HepG2 (cell line): Measurements from ENCODE around the gene SCAANT1.

Experiments used
- CENPX ChIP-seq: sonication (generic); formaldehyde crosslinking; IDR thresholded peaks from 2 replicates; pipeline ENCODE4 v1.9.0; 2021; ENCODE audit warnings: mild to moderate bottlenecking, missing genetic modification reagents, moderate library complexity
- EZH2 ChIP-seq: conservative IDR thresholded peaks from 2 replicates; pipeline ENCODE4 v1.6.1; 2012; ENCODE audit warnings: mild to moderate bottlenecking, low read depth, low read length, moderate library complexity
- FOXA3 ChIP-seq: IDR thresholded peaks from 2 replicates; pipeline ENCODE4 v1.6.1; 2016; ENCODE audit warnings: missing genetic modification reagents, missing compliant biosample characterization
- NFYB ChIP-seq: sonication (generic); formaldehyde crosslinking; IDR thresholded peaks from 2 replicates; pipeline ENCODE4 v1.4.0; 2020; ENCODE audit warnings: missing genetic modification reagents
- ONECUT2 ChIP-seq: sonication (generic); formaldehyde crosslinking; IDR thresholded peaks from 2 replicates; pipeline ENCODE4 v1.4.0; 2020; ENCODE audit warnings: missing genetic modification reagents
- SRF ChIP-seq: IDR thresholded peaks from 2 replicates; pipeline ENCODE4 v1.6.1; 2011; ENCODE audit warnings: mild to moderate bottlenecking, low read depth, low read length, moderate library complexity
- TAF15 ChIP-seq: fragments of 200-400 bp; formaldehyde crosslinking; IDR thresholded peaks from one replicate; pipeline ENCODE4 v1.6.1; 2018; ENCODE audit warnings: mild to moderate bottlenecking, low read depth, low read length; ENCODE audit not compliant: poor library complexity, severe bottlenecking
- ZBTB7A ChIP-seq: sonication (generic); formaldehyde crosslinking; IDR thresholded peaks from 2 replicates; pipeline ENCODE4 v1.8.0; 2022; ENCODE audit warnings: mild to moderate bottlenecking, missing genetic modification reagents
- ZNF629 ChIP-seq: sonication (generic); formaldehyde crosslinking; conservative IDR thresholded peaks from 2 replicates; pipeline ENCODE4 v1.5.0; 2020; ENCODE audit warnings: missing genetic modification reagents

- no peak for TF ChIP-seq CENPX (CRISPR knock-in tag)
- no peak for TF ChIP-seq ZNF629 (CRISPR knock-in tag)
- TF ChIP-seq NFYB (CRISPR knock-in tag), result no peak
- TF ChIP-seq FOXA3 (CRISPR knock-in tag), result no peak
- TF ChIP-seq ZBTB7A (CRISPR knock-in tag), result no peak
- TF ChIP-seq SRF, result no peak
- no peak for TF ChIP-seq ONECUT2
- TF ChIP-seq TAF15, result no peak
- TF ChIP-seq EZH2, result no peak
Measured at GRCh38 chr3:63943678-63944077, 31.5 kb upstream of the SCAANT1 start.
